ENCODE data around the gene SLU7.

DNA sequence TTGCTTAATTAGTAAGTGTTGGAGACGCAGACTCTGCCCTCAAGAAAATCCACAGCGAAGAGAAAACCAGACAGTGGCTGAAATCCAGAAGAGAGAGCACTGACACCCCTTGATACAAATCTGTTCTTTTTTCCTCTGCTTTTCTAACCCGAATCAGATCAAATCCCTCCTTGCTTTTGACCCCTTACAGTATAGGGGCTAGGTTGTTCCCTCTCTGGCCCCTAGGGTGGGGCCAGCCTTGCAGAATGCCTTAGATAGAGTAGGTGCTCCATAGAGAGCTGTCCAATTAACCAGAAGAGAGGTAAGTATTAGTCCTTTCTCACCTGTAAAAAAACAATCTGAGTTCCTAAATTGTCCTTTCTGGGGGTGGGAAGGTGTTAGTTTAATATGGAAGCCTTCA, 58.6 kb downstream of the SLU7 start:
- TF ChIP-seq POLR2AphosphoS5 (IDR thresholded peaks at IDR 0.05; ENCODE audit: low read depth, low read length) (no peak), SIN3A (IDR thresholded peaks at IDR 0.05; ENCODE audit: borderline replicate concordance, insufficient read depth, low read length) (no peak), TAF1 (IDR thresholded peaks at IDR 0.05; ENCODE audit: borderline replicate concordance, insufficient read depth, low read length) (no peak), FOXP2 (optimal IDR thresholded peaks at IDR 0.05; ENCODE audit: borderline replicate concordance, extremely low read depth, extremely low read length, insufficient read depth) (no peak)
- TF ChIP-seq, protein P1, sequence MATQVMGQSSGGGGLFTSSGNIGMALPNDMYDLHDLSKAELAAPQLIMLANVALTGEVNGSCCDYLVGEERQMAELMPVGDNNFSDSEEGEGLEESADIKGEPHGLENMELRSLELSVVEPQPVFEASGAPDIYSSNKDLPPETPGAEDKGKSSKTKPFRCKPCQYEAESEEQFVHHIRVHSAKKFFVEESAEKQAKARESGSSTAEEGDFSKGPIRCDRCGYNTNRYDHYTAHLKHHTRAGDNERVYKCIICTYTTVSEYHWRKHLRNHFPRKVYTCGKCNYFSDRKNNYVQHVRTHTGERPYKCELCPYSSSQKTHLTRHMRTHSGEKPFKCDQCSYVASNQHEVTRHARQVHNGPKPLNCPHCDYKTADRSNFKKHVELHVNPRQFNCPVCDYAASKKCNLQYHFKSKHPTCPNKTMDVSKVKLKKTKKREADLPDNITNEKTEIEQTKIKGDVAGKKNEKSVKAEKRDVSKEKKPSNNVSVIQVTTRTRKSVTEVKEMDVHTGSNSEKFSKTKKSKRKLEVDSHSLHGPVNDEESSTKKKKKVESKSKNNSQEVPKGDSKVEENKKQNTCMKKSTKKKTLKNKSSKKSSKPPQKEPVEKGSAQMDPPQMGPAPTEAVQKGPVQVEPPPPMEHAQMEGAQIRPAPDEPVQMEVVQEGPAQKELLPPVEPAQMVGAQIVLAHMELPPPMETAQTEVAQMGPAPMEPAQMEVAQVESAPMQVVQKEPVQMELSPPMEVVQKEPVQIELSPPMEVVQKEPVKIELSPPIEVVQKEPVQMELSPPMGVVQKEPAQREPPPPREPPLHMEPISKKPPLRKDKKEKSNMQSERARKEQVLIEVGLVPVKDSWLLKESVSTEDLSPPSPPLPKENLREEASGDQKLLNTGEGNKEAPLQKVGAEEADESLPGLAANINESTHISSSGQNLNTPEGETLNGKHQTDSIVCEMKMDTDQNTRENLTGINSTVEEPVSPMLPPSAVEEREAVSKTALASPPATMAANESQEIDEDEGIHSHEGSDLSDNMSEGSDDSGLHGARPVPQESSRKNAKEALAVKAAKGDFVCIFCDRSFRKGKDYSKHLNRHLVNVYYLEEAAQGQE (IDR thresholded peaks at IDR 0.05; ENCODE audit: insufficient read depth in 1 of 2, low read depth in 2 of 2, low read length in 2 of 2) = no peak
